ENCODE data around the gene AIFM1. TPM values are rescaled to one million over a fixed set of nuclear protein-coding genes. Genes with fewer than 3 reads are reported as not detected.

AIFM1 gene
- total RNA-seq, 3 donors from 2014 or later = 45.3 to 66.9 (median 50.0) TPM

GRCh38 chrX:130144509-130144908, 21.1 kb downstream of the AIFM1 start:
- H3K4me1 ChIP-seq (ENCODE audit: low read depth) = no peaks in the 10 kb centered on the region
- intact Hi-C loops (cut with DNase I, micrococcal nuclease) = no loop called here
- no peaks in the 10 kb centered on the region for H3K36me3 ChIP-seq (ENCODE audit: low read depth)
- TF ChIP-seq CTCF (IDR thresholded peaks at IDR 0.05) = no peak
- H3K9me3 ChIP-seq = no peaks in the 10 kb centered on the region
- H3K4me3 ChIP-seq = no peak overlapping the region
- ATAC-seq = no peak
- DNase-seq = no peak

GRCh38 chrX:130139474-130140201, 26.0 kb downstream of the AIFM1 start:
- no peak for TF ChIP-seq CTCF (IDR thresholded peaks at IDR 0.05)
- H3K4me3 ChIP-seq = no peak overlapping the region
- no peaks in the 10 kb centered on the region for H3K9me3 ChIP-seq
- H3K4me1 ChIP-seq (ENCODE audit: low read depth) = no peaks in the 10 kb centered on the region
- ATAC-seq = no peak
- DNase-seq = no peak
- intact Hi-C loops (cut with DNase I, micrococcal nuclease) = no loop called here
- no peaks in the 10 kb centered on the region for H3K36me3 ChIP-seq (ENCODE audit: low read depth)

GRCh38 chrX:130136961-130137360, 28.7 kb downstream of the AIFM1 start:
- DNase-seq = no peak
- intact Hi-C loops (cut with DNase I, micrococcal nuclease) = no loop called here
- Histone ChIP-seq H3K36me3 (ENCODE audit: low read depth) (no peaks in the 10 kb centered on the region), H3K9me3 (no peaks in the 10 kb centered on the region), H3K4me3 (no peak overlapping the region), H3K4me1 (ENCODE audit: low read depth) (no peaks in the 10 kb centered on the region)
- ATAC-seq = no peak
- TF ChIP-seq CTCF (IDR thresholded peaks at IDR 0.05) = no peak

- intact Hi-C loops (cut with DNase I, micrococcal nuclease) = no loop called here
- Histone ChIP-seq H3K36me3 (ENCODE audit: low read depth) (no peaks in the 10 kb centered on the region), H3K4me1 (ENCODE audit: low read depth) (no peaks in the 10 kb centered on the region), H3K4me3 (no peak overlapping the region), H3K9me3 (no peaks in the 10 kb centered on the region)
- ATAC-seq (no peak), DNase-seq (no peak)
- TF ChIP-seq CTCF (IDR thresholded peaks at IDR 0.05) = no peak
Measured at GRCh38 chrX:130136496-130136895, 29.1 kb downstream of the AIFM1 start.

- H3K4me3 ChIP-seq = no peak overlapping the region
- no peaks in the 10 kb centered on the region for H3K4me1 ChIP-seq (ENCODE audit: low read depth)
- DNase-seq (no peak), ATAC-seq (no peak)
- intact Hi-C loops (cut with DNase I, micrococcal nuclease) = no loop called here
- H3K9me3 ChIP-seq = no peaks in the 10 kb centered on the region
- no peaks in the 10 kb centered on the region for H3K36me3 ChIP-seq (ENCODE audit: low read depth)
- TF ChIP-seq CTCF (IDR thresholded peaks at IDR 0.05) = no peak
Measured at GRCh38 chrX:130130990-130131389, 34.7 kb downstream of the AIFM1 start.

Data from mucosa of descending colon (tissue), 3 donors.